SH-SY5Y (cell line): Measurements from ENCODE around the gene IFNL2.

Experiments used
- GATA2 ChIP-seq: IDR thresholded peaks from 2 replicates; pipeline ENCODE4 v1.6.1; 2011; ENCODE audit warnings: mild to moderate bottlenecking, low read depth, low read length
- GATA3 ChIP-seq: IDR thresholded peaks from 2 replicates; pipeline ENCODE4 v1.6.1; 2011; ENCODE audit warnings: low read depth, mild to moderate bottlenecking, low read length, moderate library complexity

GRCh38 chr19:39248806-39249205 is 19.4 kb upstream of the IFNL2 start, which contains the start of gene IFNL4:
- TF ChIP-seq GATA2 (no peak), GATA3 (no peak)
